Lower leg skin (tissue), 4 donors: Measurements from ENCODE around the gene PRRG3. TPM values are rescaled to one million over a fixed set of nuclear protein-coding genes. Genes with fewer than 3 reads are reported as not detected.

ENCODE experiments used
- DNase-seq, 2 donors: peaks; one replicate each; pipeline ENCODE4 v3.0.0-alpha.2; 2019; ENCODE audit warnings: low spot score in 2 of 2
- H3K4me3 ChIP-seq: fragments of 200-600 bp; sonication (generic); 2 replicates; pipeline ENCODE4 v1.5.1; 2017; ENCODE audit warnings: mild to moderate bottlenecking, low read depth; ENCODE audit not compliant: poor library complexity, severe bottlenecking
- POLR2A ChIP-seq, 2 donors: fragments of 450-650 bp; IDR thresholded peaks; one replicate each; pipeline ENCODE4 v1.6.1; 2016 to 2017; ENCODE audit warnings: antibody characterized with exemption in 2 of 2, mild to moderate bottlenecking in 1 of 2, moderate library complexity in 1 of 2
- WGBS, 2 donors: methylation state at CpG; one replicate each; pipeline ENCODE4 v1.1.5; 2018; 5-methylcytosine and 5-hydroxymethylcytosine counted together
- intact Hi-C: fragments of 100-400 bp; cut with DNase I; formaldehyde crosslinking; loops from one replicate; pipeline ENCODE4 v1.15.0; 2023; ENCODE audit warnings: low total_unique reads
- total RNA-seq, 4 donors: library from RNA; depleted of rRNA; stranded (reverse); fragments of >200 nt; gene quantifications; one replicate each; pipeline ENCODE4 v1.1.0, GENCODE V29; 2016
- TF ChIP-seq, protein P1 (sequence below), 3 donors: fragments of 450-650 bp; IDR thresholded peaks; one replicate each; pipeline ENCODE4 v1.5.1; 2016; ENCODE audit warnings: antibody characterized with exemption in 3 of 3, mild to moderate bottlenecking in 3 of 3, moderate library complexity in 2 of 3

Gene PRRG3
- total RNA-seq, 4 donors from 2014 or later = 0.13 to 1.2 (median 0.35) TPM

GRCh38 chrX:151702026-151702714, 6.9 kb downstream of the PRRG3 start:
- no peak for TF ChIP-seq POLR2A (IDR thresholded peaks at IDR 0.05)
- TF ChIP-seq, protein P1, sequence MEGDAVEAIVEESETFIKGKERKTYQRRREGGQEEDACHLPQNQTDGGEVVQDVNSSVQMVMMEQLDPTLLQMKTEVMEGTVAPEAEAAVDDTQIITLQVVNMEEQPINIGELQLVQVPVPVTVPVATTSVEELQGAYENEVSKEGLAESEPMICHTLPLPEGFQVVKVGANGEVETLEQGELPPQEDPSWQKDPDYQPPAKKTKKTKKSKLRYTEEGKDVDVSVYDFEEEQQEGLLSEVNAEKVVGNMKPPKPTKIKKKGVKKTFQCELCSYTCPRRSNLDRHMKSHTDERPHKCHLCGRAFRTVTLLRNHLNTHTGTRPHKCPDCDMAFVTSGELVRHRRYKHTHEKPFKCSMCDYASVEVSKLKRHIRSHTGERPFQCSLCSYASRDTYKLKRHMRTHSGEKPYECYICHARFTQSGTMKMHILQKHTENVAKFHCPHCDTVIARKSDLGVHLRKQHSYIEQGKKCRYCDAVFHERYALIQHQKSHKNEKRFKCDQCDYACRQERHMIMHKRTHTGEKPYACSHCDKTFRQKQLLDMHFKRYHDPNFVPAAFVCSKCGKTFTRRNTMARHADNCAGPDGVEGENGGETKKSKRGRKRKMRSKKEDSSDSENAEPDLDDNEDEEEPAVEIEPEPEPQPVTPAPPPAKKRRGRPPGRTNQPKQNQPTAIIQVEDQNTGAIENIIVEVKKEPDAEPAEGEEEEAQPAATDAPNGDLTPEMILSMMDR (IDR thresholded peaks at IDR 0.05) = no peak
- intact Hi-C loops = no loop called here

GRCh38 chrX:151702741-151703340, 7.6 kb downstream of the PRRG3 start:
- TF ChIP-seq POLR2A (IDR thresholded peaks at IDR 0.05) = no peak
- TF ChIP-seq, protein P1 (IDR thresholded peaks at IDR 0.05) = no peak
- intact Hi-C loops = no loop called here
- no peak overlapping the region for H3K4me3 ChIP-seq
- DNase-seq = peak in 1 of 2 donors; percentile 82
- WGBS, 2 donors = 46 to 77% methylated on average over 7 of the region's 7 CpGs

More at GRCh38 chrX:151702026-151702714, 6.9 kb downstream of the PRRG3 start:
- DNase-seq = peak in 1 of 2 donors; percentile 39
- WGBS, 2 donors = 68 to 87% methylated on average over 6 to 9 of the region's 9 CpGs
- no peak overlapping the region for H3K4me3 ChIP-seq

DNA sequence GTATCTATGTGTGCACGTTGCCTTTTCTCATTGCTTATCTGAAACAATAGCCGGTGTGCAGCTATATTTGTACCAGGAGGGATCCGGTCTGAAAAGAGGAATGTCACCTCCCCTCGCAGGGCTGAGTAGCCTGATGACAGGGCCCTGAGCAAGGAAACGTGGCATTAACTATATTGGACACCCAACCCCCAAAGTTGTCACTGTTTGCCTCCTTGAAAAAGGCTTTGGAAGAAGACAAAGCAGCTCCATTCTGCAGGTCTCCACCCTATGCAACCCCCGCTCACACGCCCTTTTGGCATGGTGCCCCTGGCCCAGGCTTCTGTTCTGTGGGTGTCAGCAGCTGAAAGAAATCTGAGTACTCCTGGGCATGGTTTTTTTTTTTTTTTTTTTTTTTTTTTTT, 8.2 kb downstream of the PRRG3 start:
- 18 to 27% methylated on average over 7 of the region's 7 CpGs for WGBS, 2 donors
- intact Hi-C loops = no loop called here
- TF ChIP-seq, protein P1 (IDR thresholded peaks at IDR 0.05) = no peak
- no peak for TF ChIP-seq POLR2A (IDR thresholded peaks at IDR 0.05)

DNA sequence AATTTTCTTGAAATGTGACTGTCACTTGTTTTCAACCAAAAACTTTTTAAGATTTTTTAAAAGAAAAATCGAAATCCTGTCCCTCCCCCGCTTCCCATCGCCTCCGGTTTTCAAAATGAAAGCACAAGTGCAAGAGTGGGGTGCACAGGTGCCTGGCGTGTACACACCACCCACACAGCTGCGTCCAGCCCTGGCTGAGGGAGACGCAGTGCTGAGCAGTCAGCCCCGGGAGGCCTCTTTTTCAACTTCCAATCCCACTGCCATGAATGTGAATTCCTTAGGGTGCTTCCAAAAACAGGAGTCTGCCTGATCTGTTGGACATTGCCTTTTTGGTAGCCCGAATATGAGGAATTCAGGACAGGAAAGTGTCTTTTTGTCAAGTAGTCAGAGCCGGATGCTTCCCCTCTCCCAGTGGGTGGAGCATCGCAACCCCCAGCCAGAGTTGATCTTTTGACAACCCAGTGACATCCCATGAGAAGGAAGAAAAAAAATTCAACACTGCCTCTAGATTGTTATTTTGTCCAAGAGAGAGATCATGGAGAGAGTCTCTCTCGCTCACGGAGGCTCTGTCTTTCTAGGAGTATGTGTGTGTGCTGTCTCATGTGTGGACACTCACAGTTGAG, 8.9 kb downstream of the PRRG3 start:
- TF ChIP-seq, protein P1 (IDR thresholded peaks at IDR 0.05) = no peak
- no peak for TF ChIP-seq POLR2A (IDR thresholded peaks at IDR 0.05)
- H3K4me3 ChIP-seq = no peak overlapping the region
- DNase-seq = peak in 1 of 2 donors; percentile 72
- WGBS, 2 donors = 28 to 45% methylated on average over 6 to 13 of the region's 13 CpGs
- intact Hi-C loops = no loop called here

More for the DNA sequence above, 8.2 kb downstream of the PRRG3 start:
- H3K4me3 ChIP-seq = no peak overlapping the region
- peak in 1 of 2 donors; percentile 88 for DNase-seq

DNA sequence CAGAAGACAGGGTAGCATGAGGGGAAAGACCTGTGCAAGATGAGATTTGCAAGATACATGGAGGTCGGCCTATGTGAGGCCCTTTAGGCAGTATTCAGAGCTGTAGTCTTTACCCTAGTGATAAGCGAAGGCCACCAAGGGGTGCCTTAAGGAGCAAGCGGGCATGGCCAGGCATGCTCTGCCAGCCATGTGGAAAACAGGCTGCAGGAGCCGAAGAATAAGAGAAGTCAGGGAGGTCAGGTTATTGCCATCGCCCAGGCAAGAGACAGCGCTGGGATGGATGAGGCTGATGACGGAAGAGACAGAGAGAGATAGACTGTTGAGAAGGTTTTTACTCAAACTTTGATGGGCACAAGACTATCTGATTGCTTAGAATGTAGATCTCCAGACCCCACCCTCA, 13.6 kb downstream of the PRRG3 start:
- WGBS, 2 donors = 83 to 94% methylated on average over 7 of the region's 7 CpGs
- DNase-seq = peak in 1 of 2 donors; percentile 59
- H3K4me3 ChIP-seq = no peak overlapping the region
- TF ChIP-seq, protein P1 (IDR thresholded peaks at IDR 0.05) = no peak
- no peak for TF ChIP-seq POLR2A (IDR thresholded peaks at IDR 0.05)
- intact Hi-C loops = no loop called here
